GM18498 (cell line): ENCODE data around the gene RBM27.
A peak's percentile ranks its signal among the peaks of the same experiment; 100 is the strongest.
"Not testable (repeated sequence)": the region's sequence is repeated elsewhere in the genome, so short reads cannot be mapped to it uniquely, and the experiment has no call there.

Experiments used
- ATAC-seq: cut with Tn5 transposase; IDR thresholded peaks from one replicate; pipeline ENCODE4 v1.9.1; 2021; ENCODE audit warnings: mild to moderate bottlenecking, moderate library complexity; ENCODE audit not compliant: unreplicated experiment

RBM27 gene

GRCh38 chr5:146205499-146206202 lies 2.2 kb downstream of the RBM27 start:
- no peak for ATAC-seq

- ATAC-seq: no peak
Measured at GRCh38 chr5:146206257-146206656, 2.9 kb downstream of the RBM27 start.

- no peak for ATAC-seq
Measured at GRCh38 chr5:146208916-146209522, 5.6 kb downstream of the RBM27 start.

- ATAC-seq: no peak
Measured at GRCh38 chr5:146209714-146210113, 6.3 kb downstream of the RBM27 start.

- not testable (repeated sequence) for ATAC-seq
Measured at GRCh38 chr5:146210810-146211209, 7.4 kb downstream of the RBM27 start.

- no peak for ATAC-seq
Measured at GRCh38 chr5:146213210-146213826, 9.9 kb downstream of the RBM27 start.

GRCh38 chr5:146214881-146215280 lies 11.5 kb downstream of the RBM27 start:
- not testable (repeated sequence) for ATAC-seq

GRCh38 chr5:146218168-146218567 lies 14.8 kb downstream of the RBM27 start:
- ATAC-seq: no peak

GRCh38 chr5:146219243-146219642 lies 15.8 kb downstream of the RBM27 start:
- no peak for ATAC-seq

- no peak for ATAC-seq
Measured at GRCh38 chr5:146221234-146221633, 17.8 kb downstream of the RBM27 start.

- ATAC-seq: no peak
Measured at GRCh38 chr5:146222005-146222404, 18.6 kb downstream of the RBM27 start.

- no peak for ATAC-seq
Measured at GRCh38 chr5:146223179-146223578, 19.8 kb downstream of the RBM27 start.

GRCh38 chr5:146229222-146229621 lies 25.8 kb downstream of the RBM27 start:
- no peak for ATAC-seq

GRCh38 chr5:146232223-146232622 lies 28.8 kb downstream of the RBM27 start:
- ATAC-seq: no peak

- no peak for ATAC-seq
Measured at GRCh38 chr5:146233441-146233840, 30.0 kb downstream of the RBM27 start.

GRCh38 chr5:146238973-146239372 lies 35.6 kb downstream of the RBM27 start:
- ATAC-seq: peak; percentile 62

- ATAC-seq: no peak
Measured at GRCh38 chr5:146240951-146241350, 37.5 kb downstream of the RBM27 start.

GRCh38 chr5:146243247-146243646 lies 39.8 kb downstream of the RBM27 start:
- ATAC-seq: no peak

GRCh38 chr5:146248561-146248960 lies 45.2 kb downstream of the RBM27 start:
- ATAC-seq: no peak

GRCh38 chr5:146249801-146250200 lies 46.4 kb downstream of the RBM27 start:
- ATAC-seq: no peak
